AG08395 (cell line): ENCODE measurements around the gene HPN.
A peak's percentile ranks its signal among the peaks of the same experiment; 100 is the strongest.
"Not testable (repeated sequence)": the region's sequence is repeated elsewhere in the genome, so short reads cannot be mapped to it uniquely, and the experiment has no call there.

Source experiments
- DNase-seq: peaks from one replicate; pipeline ENCODE4 v3.0.0; 2012; ENCODE audit warnings: mixed read lengths, low spot score

Gene HPN

DNA sequence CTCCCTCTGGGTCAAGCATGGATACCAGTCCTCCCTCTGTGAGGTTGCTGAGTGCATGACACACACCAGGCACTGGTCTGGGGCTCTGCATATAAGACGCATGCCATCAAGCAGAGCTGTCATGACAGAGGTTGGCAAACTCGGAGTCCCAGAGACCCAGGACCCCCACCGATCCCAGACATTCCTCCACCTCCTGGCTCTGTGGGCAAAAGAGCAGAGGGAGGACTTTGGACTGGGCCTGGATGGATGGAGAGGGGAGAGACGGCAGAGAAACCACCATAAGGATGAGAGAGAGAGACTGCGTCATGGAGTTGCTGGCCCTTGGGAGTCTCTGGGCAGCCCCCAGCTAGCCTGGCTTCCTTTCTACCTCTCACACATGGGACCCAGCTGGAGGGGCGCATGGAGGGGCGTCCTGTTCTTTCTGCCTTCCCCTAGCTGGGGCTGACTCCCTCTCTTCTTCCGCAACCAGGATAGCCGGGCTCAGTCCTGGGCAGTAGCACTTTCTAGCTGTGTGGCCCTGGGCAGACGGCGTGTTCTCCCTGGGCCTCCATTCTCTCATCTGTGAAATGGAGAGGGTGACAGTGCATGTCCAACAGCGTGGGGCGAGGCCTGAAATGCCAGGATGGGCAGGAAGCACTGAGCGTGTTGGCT is 1.6 kb downstream of the HPN start:
- no peak for DNase-seq

GRCh38 chr19:35043906-35044305 is 2.4 kb downstream of the HPN start:
- DNase-seq: no peak

DNA sequence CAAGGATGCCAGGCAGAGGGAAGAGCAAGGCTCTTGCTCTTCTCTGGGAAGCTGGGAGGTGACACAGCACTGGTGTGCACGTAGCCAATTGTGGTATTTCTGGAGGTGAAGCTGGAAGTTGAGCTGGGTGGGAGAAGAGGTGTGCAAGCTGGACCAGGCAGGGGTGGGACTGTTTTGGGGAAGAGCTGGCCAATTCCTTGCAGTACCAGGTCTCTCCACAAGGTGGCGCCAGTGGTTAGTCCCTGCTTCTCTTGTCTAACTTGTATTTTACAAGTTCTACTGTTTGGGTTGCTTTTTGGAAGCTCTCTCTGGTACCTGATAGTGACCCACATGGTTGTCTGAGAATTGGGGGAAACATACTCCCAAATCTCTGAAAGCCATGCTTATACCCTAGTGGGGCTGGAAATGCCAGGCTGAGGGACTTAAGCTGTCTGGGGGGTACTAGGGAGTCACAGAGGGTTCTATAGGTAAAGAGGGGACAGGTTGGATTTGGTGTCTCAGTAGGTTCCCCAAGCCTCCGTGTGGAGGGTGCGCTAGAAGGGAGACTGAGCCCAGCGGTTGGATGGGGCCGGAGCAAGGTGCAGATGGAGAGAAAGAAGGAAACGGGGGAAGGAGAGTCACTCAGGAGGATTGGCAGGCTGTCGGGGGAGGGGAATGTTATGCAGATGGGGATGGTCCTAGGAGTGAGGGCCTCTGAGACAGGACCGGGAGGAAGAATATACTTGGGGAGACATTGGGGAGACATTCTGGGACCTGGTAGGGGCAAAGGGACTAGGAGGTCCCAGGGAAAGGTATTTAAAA is 3.0 kb downstream of the HPN start:
- DNase-seq: peak; percentile 82

DNA sequence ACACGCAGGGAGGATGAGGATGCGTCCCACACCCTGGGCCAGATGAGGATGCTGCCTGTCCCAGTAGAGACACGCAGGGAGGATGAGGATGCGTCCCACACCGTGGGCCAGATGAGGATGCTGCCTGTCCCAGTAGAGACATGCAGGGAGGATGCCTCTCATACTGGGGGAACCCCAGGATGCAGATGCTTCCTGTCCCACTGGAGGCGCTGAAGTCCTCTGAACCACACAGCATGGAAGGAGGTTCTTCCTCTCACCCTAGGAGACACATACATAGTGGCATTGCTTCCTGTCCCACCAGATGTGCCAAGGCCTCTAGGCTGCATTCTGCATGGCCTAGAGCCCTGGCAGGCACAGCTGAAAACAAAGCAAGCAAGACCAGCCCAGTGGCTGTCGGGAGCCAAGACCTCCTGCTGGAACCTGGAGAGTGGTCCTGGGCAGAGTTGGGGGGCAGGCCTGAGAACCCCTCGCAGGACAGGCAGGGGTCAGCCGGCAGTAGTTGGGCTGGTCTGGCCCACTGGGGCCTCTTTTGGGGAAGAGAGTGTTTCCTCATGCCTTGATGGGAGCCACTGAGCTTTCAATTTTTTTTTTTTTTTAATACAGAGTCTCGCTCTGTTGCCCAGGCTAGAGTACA is 4.3 kb downstream of the HPN start:
- peak; percentile 71 for DNase-seq

DNA sequence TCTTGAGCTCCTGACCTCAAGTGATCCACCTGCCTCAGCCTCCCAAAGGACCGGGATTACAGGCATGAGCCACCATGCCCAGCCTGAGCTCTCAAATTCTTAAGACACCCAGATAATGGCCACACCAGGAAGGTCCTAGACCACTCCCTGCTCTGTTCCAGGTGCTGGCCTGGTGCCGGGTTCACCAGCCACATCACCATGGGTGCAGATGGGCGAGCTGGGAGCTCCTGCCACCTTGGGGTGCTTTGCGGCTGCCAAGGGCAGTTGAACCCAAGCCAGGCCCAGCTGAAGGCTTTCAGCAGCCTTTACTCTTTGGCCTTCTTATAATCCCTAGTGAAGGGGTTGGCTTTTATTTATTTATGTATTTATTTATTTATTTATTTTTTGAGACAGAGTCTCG is 4.9 kb downstream of the HPN start:
- DNase-seq: no peak

- no peak for DNase-seq
These were observed 7.4 kb downstream of the HPN start for GRCh38 chr19:35048911-35049411.

DNA sequence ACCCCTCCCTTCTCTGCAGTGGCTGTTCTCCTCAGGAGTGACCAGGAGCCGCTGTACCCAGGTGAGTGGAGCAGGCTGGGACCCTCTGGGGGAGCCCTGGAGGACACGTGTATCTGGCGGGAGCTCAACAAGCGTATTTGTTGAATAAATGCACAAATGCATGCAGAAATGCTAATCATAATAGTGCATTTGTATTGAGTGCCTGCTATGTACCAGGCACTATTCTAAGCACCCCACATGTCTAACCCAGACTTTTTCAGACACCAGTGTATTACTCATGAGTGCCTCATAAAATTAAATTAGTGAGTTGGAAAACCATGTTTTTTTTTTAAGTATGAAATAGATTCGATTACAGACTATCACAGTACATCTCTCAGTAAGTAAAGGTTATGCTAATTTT is 7.9 kb downstream of the HPN start:
- DNase-seq: no peak

GRCh38 chr19:35050662-35051061 is 9.1 kb downstream of the HPN start:
- DNase-seq: not testable (repeated sequence)

GRCh38 chr19:35051268-35051667 is 9.7 kb downstream of the HPN start:
- DNase-seq: not testable (repeated sequence)

- no peak for DNase-seq
These were observed 10.3 kb downstream of the HPN start for GRCh38 chr19:35051796-35052195.

GRCh38 chr19:35052599-35053190 is 11.2 kb downstream of the HPN start:
- DNase-seq: no peak

DNA sequence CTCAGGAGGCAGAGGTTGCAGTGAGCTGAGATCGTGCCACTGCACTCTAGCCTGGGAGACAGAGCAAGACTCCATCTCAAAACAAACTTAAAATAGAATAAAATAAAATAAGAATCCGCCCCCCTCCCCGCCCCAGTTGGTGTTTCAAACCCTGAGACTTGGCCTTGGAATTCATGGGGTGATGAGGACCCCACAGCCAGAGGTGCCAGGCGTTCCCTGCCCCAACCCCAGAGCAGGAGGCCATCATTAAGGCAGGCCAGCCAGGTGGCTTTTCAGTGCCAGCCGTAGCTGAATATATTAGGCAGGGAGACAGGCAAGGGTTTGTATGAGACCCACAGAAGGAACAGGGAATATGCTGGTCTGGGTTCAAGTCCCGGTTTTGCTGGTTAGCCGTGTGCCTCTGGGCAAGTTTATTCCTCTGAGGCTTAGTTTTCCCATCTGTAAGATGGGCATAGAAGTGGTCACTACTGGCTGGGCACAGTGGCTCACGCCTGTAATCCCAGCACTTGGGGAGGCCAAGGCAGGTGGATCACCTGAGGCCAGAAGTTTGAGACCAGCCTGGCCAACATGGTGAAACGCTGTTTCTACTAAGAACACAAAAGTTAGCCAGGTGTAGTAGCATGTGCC is 12.3 kb downstream of the HPN start:
- DNase-seq: no peak

GRCh38 chr19:35054626-35055025 is 13.1 kb downstream of the HPN start:
- DNase-seq: no peak

DNA sequence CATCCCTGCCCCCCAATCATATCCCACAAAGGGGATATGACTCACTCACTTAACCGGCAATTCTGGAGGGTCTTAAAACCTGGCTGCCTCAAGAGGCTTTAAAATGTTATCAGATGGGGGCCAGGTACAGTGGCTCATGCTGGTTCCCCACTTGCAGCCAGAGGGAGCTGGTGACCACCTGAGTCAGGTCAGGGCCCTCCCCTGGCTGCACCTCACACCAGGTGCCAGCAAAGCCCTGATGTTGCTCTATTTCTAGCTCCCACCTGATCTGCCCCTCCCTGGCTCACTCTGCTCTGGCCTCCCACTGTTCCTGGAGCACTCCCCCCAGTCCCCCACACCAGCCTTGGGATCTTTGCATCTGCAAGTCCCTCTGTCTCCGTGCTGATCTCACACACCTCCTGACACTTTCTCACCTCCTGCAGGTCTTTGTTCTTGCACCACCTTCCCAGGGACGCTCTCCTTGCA is 14.2 kb downstream of the HPN start:
- DNase-seq: no peak

- DNase-seq: no peak
These were observed 15.1 kb downstream of the HPN start for GRCh38 chr19:35056513-35057063.

DNA sequence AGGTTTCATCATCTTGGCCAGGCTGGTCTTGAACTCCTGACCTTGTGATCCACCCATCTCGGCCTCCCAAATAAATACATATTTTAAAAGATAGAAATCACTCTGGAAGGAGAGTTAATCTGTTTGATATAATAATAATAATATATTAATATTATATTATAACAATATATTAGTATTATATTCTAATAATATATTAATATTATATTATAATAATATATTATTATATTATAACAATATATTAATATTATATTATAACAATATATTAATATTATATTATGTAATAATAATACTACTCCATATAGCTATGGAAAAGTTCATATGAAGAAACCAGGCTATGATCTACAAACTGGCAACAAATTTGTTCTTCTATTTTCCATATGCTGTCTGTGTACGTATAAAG is 16.8 kb downstream of the HPN start:
- DNase-seq: no peak

DNA sequence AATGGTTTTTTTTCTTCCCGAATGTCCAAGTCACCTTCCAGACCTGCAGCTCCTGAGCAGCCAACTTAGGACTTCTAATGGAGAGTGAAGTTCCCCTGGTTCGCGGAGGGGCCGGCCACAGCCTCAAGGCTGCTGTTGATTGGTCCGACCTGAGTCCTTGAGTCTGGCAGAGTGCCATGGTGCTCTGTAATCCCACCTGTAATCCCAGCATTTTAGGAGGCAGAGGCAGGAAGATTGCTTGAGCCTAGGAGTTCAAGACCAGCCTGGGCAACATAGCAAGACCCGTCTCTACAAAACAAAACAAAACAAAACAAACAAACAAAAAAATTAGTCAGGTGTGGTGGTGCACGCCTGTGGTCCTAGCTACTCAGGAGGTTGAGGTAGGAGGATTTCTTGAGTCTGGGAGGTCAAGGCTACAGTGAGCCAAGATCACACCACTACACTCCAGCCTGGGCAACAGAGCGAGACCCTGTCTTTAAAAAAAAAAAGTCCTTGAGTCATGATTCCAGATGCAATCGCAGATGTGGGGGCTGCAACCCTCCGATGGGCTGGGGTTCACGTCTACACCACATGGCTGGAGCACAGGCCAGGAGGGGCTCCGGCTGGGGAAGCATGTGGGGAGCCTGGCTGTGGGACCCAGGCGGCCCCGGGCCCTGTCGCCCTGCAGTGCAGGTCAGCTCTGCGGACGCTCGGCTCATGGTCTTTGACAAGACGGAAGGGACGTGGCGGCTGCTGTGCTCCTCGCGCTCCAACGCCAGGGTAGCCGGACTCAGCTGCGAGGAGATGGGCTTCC is 17.7 kb downstream of the HPN start:
- no peak for DNase-seq

DNA sequence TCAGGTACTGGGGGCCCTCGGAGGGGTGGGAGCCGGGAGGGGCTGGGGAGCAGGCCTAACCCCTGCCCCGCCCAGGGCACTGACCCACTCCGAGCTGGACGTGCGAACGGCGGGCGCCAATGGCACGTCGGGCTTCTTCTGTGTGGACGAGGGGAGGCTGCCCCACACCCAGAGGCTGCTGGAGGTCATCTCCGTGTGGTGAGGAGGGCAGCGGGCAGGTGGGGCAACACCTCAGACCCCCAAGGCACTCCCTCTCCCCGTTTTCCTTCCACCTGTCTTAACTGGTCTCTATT is 18.2 kb downstream of the HPN start:
- no peak for DNase-seq

DNA sequence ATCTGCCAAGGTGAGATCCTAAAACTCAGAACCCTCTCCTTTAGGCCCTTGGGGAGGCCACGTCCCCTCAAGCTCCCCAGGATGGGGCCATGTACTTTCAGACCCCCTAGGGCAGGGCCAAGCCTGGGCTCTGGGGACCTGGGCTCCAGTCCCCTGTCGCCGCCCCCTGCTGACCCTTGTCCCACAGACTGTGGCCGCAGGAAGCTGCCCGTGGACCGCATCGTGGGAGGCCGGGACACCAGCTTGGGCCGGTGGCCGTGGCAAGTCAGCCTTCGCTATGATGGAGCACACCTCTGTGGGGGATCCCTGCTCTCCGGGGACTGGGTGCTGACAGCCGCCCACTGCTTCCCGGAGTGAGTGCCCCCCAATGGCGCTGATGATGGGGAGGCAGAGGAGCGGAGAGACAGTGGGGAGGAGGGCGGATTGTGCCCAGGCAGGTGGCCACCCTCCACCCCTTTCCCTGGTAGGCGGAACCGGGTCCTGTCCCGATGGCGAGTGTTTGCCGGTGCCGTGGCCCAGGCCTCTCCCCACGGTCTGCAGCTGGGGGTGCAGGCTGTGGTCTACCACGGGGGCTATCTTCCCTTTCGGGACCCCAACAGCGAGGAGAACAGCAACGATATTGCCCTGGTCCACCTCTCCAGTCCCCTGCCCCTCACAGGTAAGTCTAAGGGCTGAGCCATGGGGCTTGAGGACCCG is 18.8 kb downstream of the HPN start:
- DNase-seq: no peak

GRCh38 chr19:35061583-35062373 is 20.3 kb downstream of the HPN start:
- DNase-seq: no peak
